PC-3 (cell line): ENCODE measurements around the gene SH2B3. TPM values are rescaled to one million over a fixed set of nuclear protein-coding genes. Genes with fewer than 3 reads are reported as not detected.

Experiments
- ATAC-seq: fragments of 200-7000 bp; cut with Tn5 transposase; 2 replicates; pipeline ENCODE4 v1.9.1; 2020; ENCODE audit warnings: mild to moderate bottlenecking, moderate library complexity
- BruUV-seq: library from RNA; stranded (reverse); fragments of 400-500 nt; replicated peaks from 2 replicates; lab custom pipeline; 2021; lab: Mats Ljungman, UMichigan
- CTCF ChIA-PET: fragments of 300-600 bp; sonication (Branson Sonifier 250); formaldehyde crosslinking; loops from one replicate; lab custom pipeline; 2022; ENCODE audit warnings: antibody characterized with exemption; lab: Charles Lee
- POLR2A ChIA-PET: fragments of 300-600 bp; sonication (Branson Sonifier 250); formaldehyde crosslinking; loops from one replicate; lab custom pipeline; 2022; ENCODE audit warnings: antibody characterized with exemption; ENCODE audit not compliant: unreplicated experiment; lab: Charles Lee
- DNase-seq: peaks from one replicate; pipeline ENCODE4 v3.0.0-alpha.2; 2015
- H2AFZ ChIP-seq: fragments of 300-600 bp; sonication (generic); 2 replicates; pipeline ENCODE4 v1.6.0; 2016; ENCODE audit warnings: antibody characterized with exemption, low read length
- H3F3A ChIP-seq: fragments of 300-600 bp; sonication (generic); one replicate; pipeline ENCODE4 v1.6.0; 2017; ENCODE audit warnings: antibody characterized with exemption, low read length, control low read depth, mild to moderate bottlenecking; ENCODE audit not compliant: unreplicated experiment
- H3K27ac ChIP-seq: fragments of 300-600 bp; sonication (generic); 2 replicates; pipeline ENCODE4 v1.5.1; 2016; ENCODE audit warnings: mild to moderate bottlenecking, low read length
- H3K27me3 ChIP-seq: fragments of 300-600 bp; sonication (generic); 2 replicates; pipeline ENCODE4 v1.6.1; 2016; ENCODE audit warnings: low read length, mixed read lengths
- H3K36me3 ChIP-seq: fragments of 300-600 bp; sonication (generic); 2 replicates; pipeline ENCODE4 v1.6.1; 2016; ENCODE audit warnings: low read depth, mixed run types, low read length, mixed read lengths
- H3K4me1 ChIP-seq: fragments of 300-600 bp; sonication (generic); 2 replicates; pipeline ENCODE4 v1.5.1; 2016; ENCODE audit warnings: low read length; ENCODE audit not compliant: insufficient read depth
- H3K4me2 ChIP-seq: fragments of 300-600 bp; sonication (generic); 2 replicates; pipeline ENCODE4 v1.6.0; 2016; ENCODE audit warnings: low read length
- H3K4me3 ChIP-seq: fragments of 300-600 bp; sonication (generic); 2 replicates; pipeline ENCODE4 v1.5.1; 2016; ENCODE audit warnings: mild to moderate bottlenecking, low read length, mixed read lengths
- H3K79me2 ChIP-seq: fragments of 300-600 bp; sonication (generic); 2 replicates; pipeline ENCODE4 v1.6.1; 2017; ENCODE audit warnings: low read length, mixed read lengths
- H3K9ac ChIP-seq: fragments of 300-600 bp; sonication (generic); 2 replicates; pipeline ENCODE4 v1.6.0; 2016; ENCODE audit warnings: mild to moderate bottlenecking, low read length
- H3K9me2 ChIP-seq: fragments of 300-600 bp; sonication (generic); replicated peaks from 2 replicates; pipeline ENCODE4 v1.6.1; 2016; ENCODE audit warnings: mixed run types, low read length, mixed read lengths
- H3K9me3 ChIP-seq: fragments of 300-600 bp; sonication (generic); 2 replicates; pipeline ENCODE4 v1.6.1; 2016; ENCODE audit warnings: low read length, mixed read lengths
- H4K20me1 ChIP-seq: fragments of 300-600 bp; sonication (generic); 2 replicates; pipeline ENCODE4 v1.6.1; 2016; ENCODE audit warnings: low read length, mixed read lengths
- CTCF ChIP-seq: fragments of 300-600 bp; sonication (generic); conservative IDR thresholded peaks from 2 replicates; pipeline ENCODE4 v1.5.1; 2017; ENCODE audit warnings: antibody characterized with exemption, low read depth, mild to moderate bottlenecking, low read length
- EZH2 ChIP-seq: fragments of 300-600 bp; sonication (generic); IDR thresholded peaks from one replicate; pipeline ENCODE4 v1.6.1; 2017; ENCODE audit warnings: antibody characterized with exemption, mild to moderate bottlenecking, low read length; ENCODE audit not compliant: unreplicated experiment
- EZH2phosphoT487 ChIP-seq: fragments of 300-600 bp; sonication (generic); IDR thresholded peaks from 2 replicates; pipeline ENCODE4 v1.6.1; 2018; ENCODE audit warnings: mild to moderate bottlenecking, antibody characterized with exemption, low read length, borderline replicate concordance
- intact Hi-C: fragments of 100-400 bp; cut with micrococcal nuclease; formaldehyde crosslinking; loops from 2 replicates; pipeline ENCODE4 v1.9.0; 2023
- total RNA-seq: library from RNA; depleted of rRNA; stranded (reverse); fragments of >200 nt; gene quantifications from 2 replicates; pipeline ENCODE4 v1.2.3, GENCODE V29; 2014

Gene SH2B3
- total RNA-seq, 1 experiment from 2014 or later: 12.9 TPM

- intact Hi-C loops: no loop called here
- H3K27me3 ChIP-seq: no peaks in the 10 kb centered on the region
- H3K9ac ChIP-seq: no peak overlapping the region
- no peak overlapping the region for H3K4me3 ChIP-seq
- DNase-seq (no peak), ATAC-seq (no peak)
- no peak for TF ChIP-seq EZH2
- no peak for TF ChIP-seq CTCF
- TF ChIP-seq EZH2phosphoT487: no peak
- H3K4me1 ChIP-seq: no peaks in the 10 kb centered on the region
- no peaks in the 10 kb centered on the region for H3K9me2 ChIP-seq
- no peaks in the 10 kb centered on the region for H4K20me1 ChIP-seq
- H3K4me2 ChIP-seq: no peak overlapping the region
- no peak overlapping the region for H2AFZ ChIP-seq
- H3F3A ChIP-seq: no peaks in the 10 kb centered on the region
- ChIA-PET CTCF (no interaction called here), POLR2A (interaction anchor here (0.5 kb wide), 1 partner anchor 95 kb away, joined by 3 read pairs; no protein-coding TSS in a partner anchor)
- no TSS peak for BruUV-seq
- H3K79me2 ChIP-seq: no peaks in the 10 kb centered on the region
- no peak overlapping the region for H3K27ac ChIP-seq
- H3K36me3 ChIP-seq: peaks cover 31% of the 10 kb centered on the region
- no peaks in the 10 kb centered on the region for H3K9me3 ChIP-seq
Observed at GRCh38 chr12:111457071-111457470, 51.3 kb downstream of the SH2B3 start.

GRCh38 chr12:111457577-111457976 lies 51.9 kb downstream of the SH2B3 start:
- CTCF ChIA-PET: interaction anchor here (0.8 kb wide), 1 partner anchor 25 kb away, joined by 3 read pairs; no protein-coding TSS in a partner anchor
- ATAC-seq: no peak

More at GRCh38 chr12:111457577-111457976, 51.9 kb downstream of the SH2B3 start:
- Histone ChIP-seq H3K9me3 (no peaks in the 10 kb centered on the region), H3K4me1 (no peaks in the 10 kb centered on the region), H2AFZ (no peak overlapping the region), H3F3A (no peaks in the 10 kb centered on the region), H4K20me1 (no peaks in the 10 kb centered on the region), H3K27ac (no peak overlapping the region), H3K4me3 (no peak overlapping the region), H3K4me2 (no peak overlapping the region), H3K9ac (no peak overlapping the region), H3K27me3 (no peaks in the 10 kb centered on the region), H3K9me2 (no peaks in the 10 kb centered on the region), H3K36me3 (peaks cover 33% of the 10 kb centered on the region), H3K79me2 (no peaks in the 10 kb centered on the region)
- intact Hi-C loops: no loop called here
- no peak for DNase-seq
- no TSS peak for BruUV-seq
- TF ChIP-seq EZH2phosphoT487 (no peak), CTCF (no peak), EZH2 (no peak)
- POLR2A ChIA-PET: interaction anchor here (0.5 kb wide), 1 partner anchor 94 kb away, joined by 3 read pairs; no protein-coding TSS in a partner anchor
